GM18526 (cell line): ENCODE results near the gene GALM.

Source experiments
- POLR2A ChIP-seq: IDR thresholded peaks from 3 replicates; pipeline ENCODE4 v1.6.1; 2011; ENCODE audit not compliant: insufficient read length; ENCODE audit errors: extremely low read depth

GALM gene

DNA sequence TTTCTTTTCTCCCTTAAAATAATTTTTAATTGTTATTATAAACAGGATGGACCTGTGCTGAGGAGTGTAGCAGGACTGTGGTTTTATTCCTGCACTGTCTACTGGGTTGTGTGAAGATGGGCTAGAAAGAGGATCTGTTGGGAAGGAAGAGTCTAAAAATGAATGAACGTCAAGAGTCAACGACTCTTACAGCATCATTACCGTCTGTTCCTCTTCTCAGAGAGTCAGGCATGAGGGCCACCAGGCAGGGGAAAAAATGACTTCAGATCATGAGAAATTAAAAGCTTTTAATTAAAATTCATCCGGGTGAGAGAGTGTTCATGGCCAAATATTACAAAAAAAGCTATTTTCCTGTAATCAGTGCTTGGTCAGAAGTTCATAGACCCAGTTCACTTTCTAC lies 52.7 kb downstream of the GALM start:
- no peak for TF ChIP-seq POLR2A

DNA sequence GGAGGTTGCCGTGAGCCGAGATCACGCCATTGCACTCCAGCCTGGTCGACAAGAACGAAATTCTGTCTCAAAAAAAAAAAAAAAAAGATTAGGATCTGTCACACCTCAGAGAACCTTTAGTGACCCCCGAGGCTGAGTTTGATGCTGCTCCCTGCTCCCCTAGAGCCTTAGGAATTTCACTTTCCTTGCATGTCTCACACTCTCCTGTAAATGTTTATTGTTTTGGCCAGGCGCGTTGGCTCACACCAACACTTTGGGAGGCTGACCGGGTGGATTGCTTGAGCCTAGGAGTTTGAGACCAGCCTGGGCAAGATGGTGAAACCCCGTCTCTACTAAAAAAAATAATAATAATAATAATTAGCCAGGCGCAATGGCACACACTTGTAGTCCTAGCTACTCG lies 53.8 kb downstream of the GALM start:
- no peak for TF ChIP-seq POLR2A

DNA sequence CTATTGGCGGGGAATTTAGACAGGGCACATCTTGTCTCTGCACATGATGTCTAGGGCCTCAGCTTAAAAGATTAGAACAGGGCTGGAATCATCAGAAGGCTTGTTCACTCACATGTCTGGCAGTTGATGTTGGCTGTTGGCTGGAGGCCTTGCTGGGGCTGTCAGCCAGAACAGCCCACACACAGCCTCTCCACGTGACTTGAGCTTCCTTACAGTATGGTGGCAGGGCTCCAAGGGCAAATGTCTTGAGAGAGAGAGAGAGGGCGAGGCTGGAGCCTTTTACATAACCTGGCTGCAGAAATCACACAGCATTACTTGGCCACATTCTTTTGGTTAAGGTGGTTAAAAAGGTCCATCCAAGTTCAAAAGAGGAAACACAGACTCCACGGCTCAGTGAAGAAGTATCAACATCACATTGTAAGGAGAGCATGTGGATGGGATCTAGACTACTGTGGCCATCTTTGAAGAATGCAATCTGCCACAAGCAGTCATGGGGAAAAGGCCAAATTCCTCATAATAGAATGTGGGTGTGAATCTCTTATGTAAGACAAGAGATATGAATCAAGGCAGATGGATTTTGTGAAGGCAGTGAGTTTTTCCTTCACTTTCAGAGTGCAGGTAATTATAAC lies 54.8 kb downstream of the GALM start:
- TF ChIP-seq POLR2A, result no peak

DNA sequence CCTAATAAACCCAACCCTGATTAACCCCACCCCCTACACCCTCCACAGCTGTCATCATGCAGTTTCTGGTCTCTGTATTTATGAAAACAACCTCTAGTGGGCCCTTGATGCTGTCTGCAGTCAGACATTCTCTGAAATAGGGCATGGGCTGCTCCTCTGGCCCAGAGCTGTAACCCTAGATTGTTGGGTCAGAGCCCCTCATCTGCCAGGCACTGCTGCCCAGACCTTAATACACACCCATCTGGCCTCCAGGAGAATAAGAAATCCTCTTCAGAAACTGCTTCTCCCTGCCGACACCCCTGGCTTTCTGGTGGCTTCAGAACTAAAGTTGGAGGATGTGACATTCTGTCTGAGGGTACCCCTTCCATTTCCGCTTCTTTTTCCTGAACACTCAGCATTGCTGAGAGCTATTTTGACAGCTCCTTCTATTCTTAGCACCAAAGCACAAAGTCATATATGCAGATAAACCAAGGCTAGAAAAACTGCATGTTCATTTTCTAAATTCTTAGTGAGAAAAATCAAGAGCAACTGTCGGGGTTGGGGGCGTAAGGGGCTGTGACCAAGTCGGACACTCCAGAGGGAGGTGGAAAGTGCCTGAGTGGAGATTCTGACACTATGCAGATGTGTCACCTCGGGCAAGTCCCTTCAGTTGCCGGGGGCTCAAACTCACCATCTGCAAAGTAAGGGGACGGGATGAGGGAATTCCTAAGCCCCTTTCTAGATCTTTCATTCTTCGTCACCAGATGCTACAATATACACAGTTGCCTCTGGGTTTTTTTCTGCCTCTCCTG lies 56.6 kb downstream of the GALM start:
- TF ChIP-seq POLR2A, result no peak

DNA sequence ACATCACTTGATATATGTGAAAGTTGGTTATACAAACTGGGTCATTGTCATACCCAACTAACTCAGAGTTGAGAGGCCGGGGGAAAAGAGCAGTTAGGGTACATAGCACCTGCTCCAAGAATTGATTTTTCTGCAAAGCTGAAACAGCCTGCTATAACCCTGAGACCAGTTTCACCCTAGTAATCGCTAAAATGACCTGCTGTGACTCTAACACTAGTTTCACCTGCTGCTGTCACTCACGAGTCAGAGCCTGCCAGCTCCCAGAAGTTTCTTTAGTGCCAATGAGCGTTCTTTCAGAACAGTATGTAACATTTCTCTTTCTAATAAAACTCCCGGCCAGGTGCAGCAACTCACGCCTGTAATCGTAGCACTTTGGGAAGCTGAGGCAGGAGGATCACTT lies 57.3 kb downstream of the GALM start:
- no peak for TF ChIP-seq POLR2A

DNA sequence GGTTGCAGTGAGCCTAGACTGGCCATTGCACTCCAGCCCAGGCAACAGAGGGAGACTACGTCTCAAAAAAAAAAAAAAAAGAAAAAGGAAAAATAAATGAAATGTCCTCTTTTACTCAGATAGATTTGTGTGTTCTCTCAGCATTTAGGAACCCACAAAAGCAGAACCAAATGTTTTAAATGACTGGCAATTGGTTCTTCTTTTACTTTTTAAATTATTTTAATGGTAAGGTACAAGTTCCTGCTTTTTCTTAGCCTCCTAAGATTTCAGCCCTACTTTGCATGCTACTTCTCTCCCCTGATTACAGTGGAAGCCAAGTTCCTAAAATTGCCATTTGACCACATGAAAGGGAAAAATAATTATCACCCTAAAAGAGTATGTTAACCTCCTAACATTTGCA lies 61.7 kb downstream of the GALM start:
- no peak for TF ChIP-seq POLR2A

DNA sequence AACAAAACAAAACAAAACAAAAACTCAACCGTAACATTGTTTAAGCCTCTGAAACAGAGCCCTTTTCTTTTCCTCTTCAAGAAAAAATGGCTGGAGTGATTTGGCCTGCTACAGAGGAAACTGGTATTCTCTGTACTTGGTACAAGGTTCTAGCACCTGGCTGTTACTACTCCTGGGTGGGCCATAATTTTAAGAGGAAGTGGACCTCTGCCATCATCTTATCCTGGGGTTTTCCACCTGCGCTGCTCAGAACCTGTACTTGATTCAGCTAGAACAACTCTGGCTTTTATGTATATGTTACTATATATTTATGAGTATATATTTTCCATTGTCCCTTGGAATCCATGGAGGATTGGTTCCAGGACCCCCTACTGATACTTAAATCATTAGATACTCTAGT lies 62.8 kb downstream of the GALM start:
- TF ChIP-seq POLR2A, result no peak

DNA sequence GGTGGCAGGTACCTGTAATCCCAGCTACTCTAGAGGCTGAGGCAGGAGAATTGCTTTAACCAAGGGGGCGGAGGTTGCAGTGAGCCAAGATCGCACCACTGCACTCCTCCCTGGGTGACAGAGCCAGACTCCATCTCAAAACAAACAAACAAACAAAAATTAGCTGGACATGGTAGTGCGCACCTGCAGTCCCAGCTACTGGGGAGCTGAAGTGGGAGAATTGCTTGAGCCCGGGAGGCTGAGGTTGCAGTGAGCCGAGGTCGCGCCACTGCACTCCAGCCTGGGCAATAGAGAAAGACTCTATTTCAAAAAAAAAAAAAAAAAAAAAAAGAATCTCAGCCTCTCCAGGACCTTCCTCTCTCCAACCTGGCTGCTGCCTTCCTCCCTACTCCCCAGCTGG lies 65.2 kb downstream of the GALM start:
- no peak for TF ChIP-seq POLR2A

DNA sequence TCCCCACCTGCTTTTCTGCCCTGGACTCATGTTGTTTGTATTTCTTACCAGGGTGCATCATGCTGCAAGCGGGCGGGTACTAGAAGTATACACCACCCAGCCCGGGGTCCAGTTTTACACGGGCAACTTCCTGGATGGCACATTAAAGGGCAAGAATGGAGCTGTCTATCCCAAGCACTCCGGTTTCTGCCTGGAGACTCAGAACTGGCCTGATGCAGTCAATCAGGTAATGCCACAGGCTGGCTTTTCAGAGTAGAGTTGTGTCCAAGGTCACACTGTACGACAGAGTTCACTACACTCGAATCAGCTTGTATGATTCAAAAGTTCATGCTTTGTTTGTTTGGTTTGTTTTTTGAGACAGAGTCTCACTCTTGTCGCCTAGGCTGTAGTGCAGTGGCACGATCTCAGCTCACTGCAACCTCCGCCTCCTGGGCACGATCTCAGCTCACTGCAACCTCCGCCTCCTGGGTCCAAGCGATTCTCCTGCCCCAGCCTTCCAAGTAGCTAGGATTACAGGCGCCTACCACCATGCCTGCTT lies 65.8 kb downstream of the GALM start:
- TF ChIP-seq POLR2A, result no peak

DNA sequence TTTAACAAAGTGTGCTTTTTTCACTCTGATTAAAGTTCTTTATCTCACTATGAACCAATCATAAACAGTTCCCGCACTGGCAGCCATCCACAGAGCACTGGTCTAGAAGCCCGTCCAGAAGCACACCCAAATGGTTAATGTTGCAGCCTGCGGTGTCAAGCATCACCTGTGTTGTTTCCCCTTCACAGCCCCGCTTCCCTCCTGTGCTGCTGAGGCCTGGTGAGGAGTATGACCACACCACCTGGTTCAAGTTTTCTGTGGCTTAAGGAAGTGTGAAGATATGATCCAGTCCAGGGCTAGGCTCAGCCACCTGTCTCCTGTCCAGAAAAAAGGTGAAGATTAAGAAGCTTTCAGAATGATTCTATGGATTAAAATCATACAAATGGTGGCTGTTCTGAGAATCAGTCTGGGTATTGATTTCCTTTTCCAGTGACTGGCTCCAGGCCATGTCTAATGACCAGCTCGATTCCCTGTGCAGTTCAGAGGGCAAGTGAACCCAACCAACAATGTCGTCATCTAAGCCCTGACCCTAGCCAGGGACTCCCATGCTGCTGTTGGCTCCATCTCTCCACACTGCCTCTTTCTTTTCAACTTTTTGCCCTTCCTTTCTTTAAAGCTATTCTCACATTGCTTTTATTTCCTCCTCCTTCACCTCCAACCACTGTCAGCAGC lies 67.5 kb downstream of the GALM start:
- TF ChIP-seq POLR2A, result no peak

DNA sequence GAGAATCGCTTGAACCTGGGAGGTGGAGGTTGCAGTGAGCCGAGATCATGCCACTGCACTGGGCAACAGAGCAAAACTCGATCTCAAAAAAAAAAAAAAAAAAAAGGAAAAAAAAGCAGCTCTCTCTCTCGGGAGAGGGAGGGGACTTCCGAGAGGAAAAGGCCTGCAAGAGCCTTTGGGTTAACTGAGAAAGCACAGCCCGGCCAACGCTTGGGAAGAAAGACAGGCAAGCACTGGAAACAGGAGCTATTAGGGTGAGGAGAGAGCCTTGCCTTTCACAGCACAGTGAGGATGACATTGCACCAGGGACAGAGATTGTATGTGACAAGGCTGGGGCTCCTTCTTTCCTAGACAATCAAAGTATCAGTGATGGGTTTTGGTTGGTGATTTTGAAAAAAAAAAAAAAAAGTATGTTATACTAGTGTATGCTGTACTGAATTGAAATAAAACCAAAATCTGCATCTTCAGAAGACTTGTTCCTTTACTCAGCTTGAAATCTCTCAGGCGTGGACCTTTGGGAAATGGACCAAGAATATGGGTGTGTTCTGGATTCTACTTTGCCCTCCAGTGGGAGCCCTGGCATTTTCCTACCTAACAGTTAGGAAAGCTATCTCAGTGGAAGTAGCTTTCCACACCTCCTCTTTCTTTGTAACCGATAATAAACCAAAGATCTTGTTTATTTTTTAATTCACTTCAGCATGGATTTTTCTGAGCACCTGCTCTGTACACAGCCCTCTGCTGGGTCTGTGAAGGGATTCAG lies 68.6 kb downstream of the GALM start:
- TF ChIP-seq POLR2A, result no peak

DNA sequence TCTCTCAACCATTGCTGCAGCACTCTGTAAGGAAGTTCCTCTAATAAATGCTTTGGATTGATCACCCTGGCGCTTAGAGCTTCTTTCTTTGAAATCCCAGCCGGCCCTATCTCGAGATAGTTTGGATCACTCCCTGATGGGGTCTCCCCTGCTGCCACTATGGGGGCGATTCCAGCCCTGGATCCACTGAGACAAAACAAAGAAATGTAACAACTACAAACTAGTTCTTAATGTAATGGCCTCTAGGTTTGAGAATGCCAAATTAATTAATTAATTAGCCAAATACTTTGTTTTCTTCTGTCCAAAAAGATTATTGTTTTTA lies 70.0 kb downstream of the GALM start:
- TF ChIP-seq POLR2A, result no peak

DNA sequence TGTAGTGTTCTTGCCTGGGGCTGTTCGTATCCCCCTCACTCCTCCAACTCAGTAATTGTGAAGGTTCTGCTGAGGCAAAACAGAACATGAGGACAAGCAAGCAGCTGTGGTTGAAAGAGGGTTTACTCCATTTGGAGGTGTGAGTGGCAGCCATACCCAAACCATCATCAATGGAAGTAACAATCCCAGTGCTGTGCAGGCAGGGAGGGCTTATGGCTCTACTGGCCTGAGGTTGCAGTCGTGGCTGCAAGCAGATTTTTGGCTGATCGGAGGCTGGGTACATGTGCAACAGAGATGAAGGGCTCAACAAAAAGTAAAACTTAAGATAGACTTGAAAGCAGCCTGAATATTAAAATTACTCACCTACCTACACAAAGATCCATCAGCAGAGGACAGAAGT lies 72.0 kb downstream of the GALM start:
- no peak for TF ChIP-seq POLR2A

DNA sequence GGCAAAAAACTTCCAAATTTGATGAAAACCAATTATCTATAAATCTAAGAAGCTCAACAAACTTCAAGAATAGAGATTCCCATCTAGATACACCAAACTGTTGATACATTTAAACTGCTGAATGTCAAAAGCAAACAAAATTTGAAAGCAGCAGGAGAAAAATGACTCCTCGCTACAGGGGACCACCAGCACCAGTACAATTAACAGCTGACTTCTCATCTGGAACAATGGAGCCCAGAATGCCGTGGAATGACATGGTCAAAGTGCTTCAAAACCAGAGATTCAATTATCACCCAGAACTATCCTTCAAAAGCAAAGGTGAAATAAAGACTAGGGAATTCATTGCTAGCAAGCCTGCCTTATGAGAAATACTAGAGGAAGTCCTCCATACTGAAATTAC lies 73.6 kb downstream of the GALM start:
- TF ChIP-seq POLR2A, result no peak
